Epidermal melanocyte (primary cell): Measurements from ENCODE around the gene ZNF785.
"Not testable (repeated sequence)": the region's sequence is repeated elsewhere in the genome, so short reads cannot be mapped to it uniquely, and the experiment has no call there.

Source experiments
- DNase-seq: peaks from one replicate; pipeline ENCODE4 v3.0.0; 2011; ENCODE audit warnings: low spot score; ENCODE audit not compliant: insufficient read length

Gene ZNF785

DNA sequence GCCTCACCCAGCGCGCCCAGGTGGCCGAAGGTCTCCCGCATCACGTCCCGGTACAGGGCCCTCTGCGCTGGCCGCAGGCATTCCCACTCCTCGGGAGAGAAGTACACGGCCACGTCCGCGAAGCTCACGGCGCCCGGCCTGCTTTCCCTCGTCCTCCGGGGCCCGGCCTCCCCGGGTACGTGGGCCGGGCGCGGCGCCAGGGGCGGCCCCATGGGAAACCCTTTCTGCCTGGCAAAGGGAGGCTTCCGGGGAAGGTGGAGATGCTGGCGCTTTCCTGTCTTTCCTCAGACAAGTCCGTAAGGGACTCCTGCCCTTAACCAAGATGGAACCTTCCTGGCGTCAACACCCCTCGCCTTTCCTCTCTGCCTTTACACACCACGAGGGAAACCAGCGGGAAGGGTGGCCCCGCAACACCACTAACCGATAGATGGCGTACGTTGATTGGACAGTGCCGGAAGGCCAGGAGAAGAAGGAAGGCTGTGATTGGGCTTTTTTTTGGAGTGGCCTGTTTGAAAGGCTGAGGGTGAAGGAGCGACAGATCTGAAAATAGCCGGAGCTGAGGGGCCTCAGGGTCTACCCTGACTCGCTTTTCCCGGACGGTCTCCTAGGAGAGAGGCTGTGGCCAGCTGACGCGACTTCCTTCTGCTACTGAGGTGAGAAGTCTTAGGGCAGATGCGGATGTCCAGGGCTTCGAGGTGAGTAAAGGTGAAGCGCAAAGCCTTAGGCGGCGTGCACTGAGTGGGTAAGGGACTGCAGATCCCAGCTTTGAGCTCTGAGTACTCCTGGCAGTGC lies at the start of gene ZNF785:
ZNF785 (minus strand) TSS at position 298 of the 792 bp plus-strand sequence; CDS start at position 212, 86 bp downstream.
- peak; percentile 97 for DNase-seq

GRCh38 chr16:30633526-30633925 lies 48.0 kb upstream of the ZNF785 start:
- DNase-seq, result no peak

GRCh38 chr16:30632454-30632853 lies 47.0 kb upstream of the ZNF785 start:
- DNase-seq, result not testable (repeated sequence)

GRCh38 chr16:30628628-30629540 lies 43.4 kb upstream of the ZNF785 start:
- DNase-seq, result peak; percentile 73

DNA sequence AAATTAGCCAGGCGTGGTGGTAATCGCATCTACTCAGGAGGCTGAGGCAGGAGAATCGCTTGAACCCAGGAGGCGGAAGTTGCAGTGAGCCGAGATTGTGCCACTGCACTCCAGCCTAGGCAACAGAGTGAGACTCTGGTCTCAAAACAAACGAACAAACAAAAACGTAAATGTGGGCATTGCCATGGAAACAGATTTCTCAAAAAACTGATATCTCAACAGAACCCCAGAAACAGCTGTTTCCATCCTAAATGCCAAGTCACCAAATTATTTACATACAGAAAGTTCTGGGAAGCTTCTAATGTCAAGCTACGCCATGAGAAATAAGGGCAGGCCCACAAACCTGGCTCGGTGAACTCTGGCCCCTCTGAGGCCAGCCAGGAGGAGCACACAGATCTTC lies 40.7 kb upstream of the ZNF785 start:
- no peak for DNase-seq

DNA sequence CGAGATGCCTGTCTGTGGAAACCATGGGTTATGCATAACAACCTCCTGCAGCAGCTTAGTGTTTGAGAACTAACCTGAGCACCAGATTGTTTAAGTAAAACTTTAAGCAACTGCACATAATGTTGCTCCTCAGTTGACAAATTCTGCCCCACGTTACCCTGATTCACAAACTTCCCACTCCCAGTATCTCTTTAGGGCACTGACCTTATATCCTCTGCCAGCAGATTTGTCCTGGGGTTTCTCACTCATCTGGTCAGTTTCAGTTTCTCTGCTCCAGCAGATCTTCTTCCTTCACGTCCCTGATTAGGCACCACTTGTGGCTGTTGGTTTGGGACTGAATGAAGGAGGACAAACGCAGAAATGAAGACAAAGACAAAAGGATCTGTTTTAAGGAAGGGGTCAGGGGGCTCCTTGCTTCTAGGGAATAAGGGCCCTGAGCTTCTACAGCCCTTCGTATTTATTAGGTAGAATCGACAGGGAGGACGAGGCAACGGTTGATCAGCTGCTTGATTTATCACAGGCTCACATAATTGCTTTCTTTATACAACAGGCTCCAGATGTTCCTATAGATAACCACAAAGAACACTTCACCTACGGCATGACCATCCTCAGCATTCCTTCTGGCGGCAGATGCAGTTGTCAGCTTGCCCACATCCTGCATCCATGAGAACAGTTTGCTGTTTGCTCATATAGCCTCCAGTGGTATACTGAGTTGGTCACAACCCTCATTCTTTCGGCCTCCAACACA lies 38.2 kb upstream of the ZNF785 start:
- no peak for DNase-seq

- no peak for DNase-seq
Observed at GRCh38 chr16:30622455-30623032, 37.0 kb upstream of the ZNF785 start.

GRCh38 chr16:30621765-30622164 lies 36.3 kb upstream of the ZNF785 start:
- no peak for DNase-seq

- DNase-seq, result no peak
Observed at GRCh38 chr16:30620169-30620568, 34.7 kb upstream of the ZNF785 start.

DNA sequence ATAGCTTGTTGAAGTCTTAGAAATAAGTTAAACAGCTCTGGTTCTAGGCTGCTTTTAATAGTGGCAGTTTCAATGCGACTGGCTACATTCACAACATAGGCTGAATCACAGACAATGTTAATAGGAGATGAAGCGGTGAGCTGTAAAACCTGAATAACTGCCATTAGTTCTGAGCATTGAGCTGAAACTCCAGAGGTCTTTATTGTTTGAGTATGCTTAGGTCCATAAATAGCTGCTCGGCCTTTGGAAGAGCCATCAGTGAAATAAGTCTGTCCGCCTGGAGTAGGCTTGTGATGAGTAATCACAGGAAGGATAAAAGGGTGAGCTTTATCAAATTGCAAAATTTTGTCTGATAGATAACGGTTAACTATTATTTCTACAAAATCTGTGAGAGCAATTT lies 34.1 kb upstream of the ZNF785 start:
- no peak for DNase-seq

DNA sequence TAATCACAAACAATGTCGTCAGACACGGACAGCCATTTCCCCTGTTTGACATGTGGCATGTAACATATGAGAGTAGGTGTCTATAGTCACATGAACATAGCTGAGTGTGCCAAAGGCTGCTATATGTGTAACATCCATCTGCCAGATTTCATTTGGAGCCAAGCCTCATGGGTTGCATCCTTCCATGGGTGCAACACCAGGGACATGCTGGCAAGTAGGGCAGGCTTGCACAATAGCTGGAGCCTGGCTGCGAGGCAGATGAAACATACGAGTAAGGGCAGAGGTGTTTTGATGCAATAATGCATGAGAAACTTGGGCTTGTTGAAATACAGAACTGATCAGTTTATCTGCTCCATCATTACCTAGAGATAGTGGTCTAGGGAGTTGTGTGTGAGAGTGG lies 33.7 kb upstream of the ZNF785 start:
- DNase-seq, result no peak

GRCh38 chr16:30615358-30616091 lies 30.0 kb upstream of the ZNF785 start:
- no peak for DNase-seq

DNA sequence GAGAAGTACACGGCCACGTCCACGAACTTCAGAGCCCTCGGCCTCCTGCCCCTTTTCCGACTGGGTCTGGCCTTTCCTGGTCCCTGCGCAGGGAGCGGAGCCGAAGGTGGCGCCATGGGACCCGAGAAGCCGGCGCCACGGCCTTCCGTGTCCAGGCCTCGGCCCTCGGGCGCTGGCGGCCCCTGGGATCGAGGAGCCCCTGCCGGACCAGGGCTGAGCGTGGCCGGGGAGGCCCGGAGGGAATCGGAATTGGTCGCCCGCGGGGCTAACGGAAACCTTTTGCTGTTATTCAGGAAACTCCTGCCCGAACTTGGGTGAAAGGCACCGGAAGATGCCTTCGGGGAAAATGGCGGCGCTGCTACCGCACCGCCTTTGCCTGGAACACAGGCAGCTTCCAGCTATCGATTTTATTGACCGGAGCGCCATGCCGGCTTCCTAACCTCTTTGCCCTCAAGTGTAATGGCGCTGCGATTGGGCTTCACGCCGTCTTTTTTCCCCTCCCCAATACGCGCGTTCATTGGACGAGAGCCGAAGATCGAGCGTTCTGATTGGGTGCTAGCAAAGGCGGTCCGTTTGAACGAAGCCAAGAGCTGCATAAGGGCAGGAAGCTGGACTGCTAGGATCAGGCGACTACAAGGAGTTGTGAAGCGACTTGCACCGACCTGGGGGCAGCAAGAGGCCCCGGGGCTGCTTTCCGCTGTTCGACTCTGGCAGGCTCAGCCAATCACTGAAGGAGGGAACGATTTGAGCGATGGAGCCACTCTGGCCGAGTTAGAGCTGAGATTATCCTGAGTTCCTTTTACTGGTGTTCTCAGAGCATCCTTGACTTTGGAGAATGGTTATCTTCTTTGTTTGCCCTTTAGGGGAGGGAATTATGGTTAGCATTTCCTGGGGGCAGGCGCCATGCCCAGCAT lies 24.7 kb upstream of the ZNF785 start, which contains the start of gene ZNF689:
ZNF689 (minus strand) TSS at position 464 of the 914 bp plus-strand sequence; CDS start at position 116, 348 bp downstream.
- peak; percentile 98 for DNase-seq

DNA sequence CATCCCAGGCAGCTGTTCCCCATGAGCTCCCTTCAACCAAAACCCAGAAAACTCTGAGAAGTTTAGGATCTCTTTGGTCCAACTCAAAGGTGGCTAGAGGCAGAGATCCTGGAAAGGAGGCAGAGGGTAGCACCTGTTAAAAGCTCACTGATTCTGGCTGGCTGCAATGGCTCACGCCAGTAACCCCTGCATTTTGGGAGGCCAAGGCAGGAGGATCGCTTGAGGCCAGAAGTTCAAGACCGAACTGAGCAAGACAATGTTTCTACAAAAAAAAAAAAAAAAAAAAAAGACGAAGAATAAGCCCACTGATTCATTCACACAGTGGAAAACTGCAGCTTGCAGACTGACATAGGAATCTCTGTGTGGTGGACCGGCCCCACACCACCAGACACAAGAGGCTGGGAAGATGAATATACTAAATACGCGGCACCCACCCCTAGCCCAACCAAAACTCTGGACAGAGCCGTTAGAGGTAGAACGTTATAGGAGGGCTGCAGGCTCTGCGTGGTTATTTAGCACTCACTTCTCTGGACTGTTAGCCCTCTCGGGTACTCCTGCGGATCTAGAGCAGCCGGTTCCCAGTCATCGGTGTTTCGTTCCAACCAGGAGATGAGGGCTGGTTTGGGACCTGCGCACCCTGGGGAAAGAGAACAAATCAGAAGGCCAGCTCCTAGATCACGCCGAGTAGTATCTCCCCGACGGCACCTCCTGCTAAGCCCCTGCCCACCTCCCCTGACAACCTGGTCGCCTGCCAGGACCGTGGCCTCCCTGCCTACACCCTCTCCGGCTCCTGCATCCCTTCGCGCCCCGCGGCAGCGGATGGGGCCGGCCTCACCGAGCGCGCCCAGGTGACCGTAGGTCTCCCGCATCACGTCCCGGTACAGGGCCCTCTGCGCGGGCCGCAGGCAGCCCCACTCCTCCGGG lies 23.8 kb upstream of the ZNF785 start:
- DNase-seq, result peak; percentile 42

DNA sequence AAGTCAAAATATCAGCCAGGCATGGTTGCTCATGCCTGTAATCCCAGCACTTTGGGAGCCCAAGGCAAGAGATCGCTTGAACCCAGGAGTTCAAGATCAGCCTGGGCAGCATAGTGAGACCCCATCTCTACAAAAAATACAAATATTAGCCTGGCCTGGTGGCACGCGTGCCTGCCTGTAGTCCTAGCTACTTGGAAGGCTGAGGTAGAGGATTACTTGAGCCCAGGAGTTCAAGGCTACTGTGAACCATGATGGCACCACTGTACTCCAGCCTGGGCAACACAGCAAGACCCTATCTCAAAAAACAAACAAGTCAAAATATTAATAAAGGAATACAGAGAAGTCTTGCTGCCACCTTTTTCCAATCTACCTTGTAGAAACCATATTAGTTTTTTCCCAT lies 20.5 kb upstream of the ZNF785 start:
- no peak for DNase-seq

DNA sequence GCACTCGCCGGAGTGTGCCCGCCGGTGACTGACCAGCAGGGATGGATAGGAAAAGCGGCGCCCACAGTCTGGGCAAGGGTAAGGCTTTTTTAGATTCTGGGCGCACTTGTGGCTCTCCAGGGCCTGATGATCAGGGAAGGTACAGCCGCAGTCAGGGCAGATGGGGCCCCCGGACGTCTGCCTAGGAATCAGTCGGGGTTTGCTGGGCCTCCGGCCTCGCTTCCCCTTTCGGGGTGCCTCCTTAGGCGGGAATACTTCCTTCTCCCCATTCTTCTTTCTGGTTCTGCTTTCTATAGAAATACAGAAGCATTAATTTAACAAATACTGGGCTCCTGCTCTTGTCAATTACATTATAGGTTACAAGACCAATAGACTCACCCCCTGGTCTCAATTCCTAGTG lies 19.7 kb upstream of the ZNF785 start:
- no peak for DNase-seq

DNA sequence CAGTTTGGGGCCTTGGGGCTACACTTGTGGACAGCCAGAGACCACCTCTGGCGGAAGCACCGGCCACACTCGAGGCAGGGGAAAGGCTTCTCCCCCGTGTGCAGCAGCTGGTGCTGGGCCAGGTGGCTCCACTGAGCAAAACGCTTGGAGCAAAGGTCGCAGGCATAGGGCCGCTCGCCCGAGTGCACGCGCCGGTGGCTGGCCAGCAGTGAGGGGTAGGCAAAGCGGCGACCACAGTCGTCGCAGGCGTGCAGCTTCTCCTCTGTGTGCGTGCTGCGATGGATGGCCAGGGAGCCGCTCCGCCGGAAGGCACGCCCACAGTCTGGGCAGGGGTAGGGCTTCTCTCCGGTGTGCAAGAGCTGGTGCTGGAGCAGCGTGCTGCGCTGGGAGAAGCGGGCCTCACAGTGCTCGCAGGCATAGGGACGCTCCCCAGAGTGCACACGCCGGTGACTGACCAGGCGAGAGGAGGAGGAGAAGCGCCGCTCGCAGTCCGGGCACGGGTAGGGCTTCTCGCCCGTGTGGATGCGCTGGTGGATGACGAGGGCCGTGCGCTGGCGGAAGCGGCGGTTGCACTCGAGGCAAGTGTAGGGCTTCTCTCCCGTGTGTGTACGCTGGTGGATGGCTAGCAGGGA lies 18.9 kb upstream of the ZNF785 start:
- DNase-seq, result no peak

DNA sequence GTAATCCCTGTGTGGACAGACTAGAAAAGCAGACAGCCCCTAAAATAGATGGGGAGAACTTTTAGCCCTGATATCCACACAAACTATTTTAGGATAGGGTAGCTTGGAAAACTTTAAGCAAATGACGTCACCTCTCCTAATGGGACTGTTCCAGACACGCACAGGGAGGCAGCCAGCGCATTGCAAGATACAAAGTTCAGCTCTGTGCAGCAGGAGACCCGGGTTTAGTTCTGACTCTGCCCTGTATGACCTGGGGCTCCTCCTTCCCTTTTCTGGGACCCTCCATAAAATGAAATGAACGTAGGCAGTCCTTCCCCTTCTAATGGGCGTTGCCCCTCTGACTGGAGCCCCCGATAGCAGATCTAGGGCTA lies 18.4 kb upstream of the ZNF785 start:
- no peak for DNase-seq
